ENCODE data around the gene SEC31A.
"Not testable (repeated sequence)": the region's sequence is repeated elsewhere in the genome, so short reads cannot be mapped to it uniquely, and the experiment has no call there.

SEC31A gene

DNA sequence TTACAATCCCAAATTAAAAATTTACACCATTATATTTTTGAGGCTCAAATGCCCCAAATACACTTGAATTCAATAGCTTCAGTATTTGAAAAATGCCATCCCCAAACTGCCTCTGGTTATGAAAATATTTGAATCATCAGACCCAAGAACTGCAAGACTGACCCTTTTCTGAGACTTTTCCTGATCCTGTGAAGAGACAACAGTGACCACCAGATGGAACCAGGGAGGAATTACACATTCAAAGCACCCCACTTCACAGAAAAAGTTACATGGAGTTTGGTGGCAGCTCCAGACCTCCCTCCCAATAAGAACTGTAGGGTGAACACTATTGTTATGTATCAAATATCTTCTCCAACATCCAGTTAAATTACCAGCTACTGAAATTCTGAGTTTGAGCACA, 48.4 kb downstream of the SEC31A start:
- no peak overlapping the region for H3K4me3 ChIP-seq (replicated peaks; ENCODE audit: low read depth, low read length)
- peaks cover 16% of the 10 kb centered on the region for H3K36me3 ChIP-seq (ENCODE audit: control insufficient read depth, insufficient read depth, low read length)
- TF ChIP-seq, protein P1, sequence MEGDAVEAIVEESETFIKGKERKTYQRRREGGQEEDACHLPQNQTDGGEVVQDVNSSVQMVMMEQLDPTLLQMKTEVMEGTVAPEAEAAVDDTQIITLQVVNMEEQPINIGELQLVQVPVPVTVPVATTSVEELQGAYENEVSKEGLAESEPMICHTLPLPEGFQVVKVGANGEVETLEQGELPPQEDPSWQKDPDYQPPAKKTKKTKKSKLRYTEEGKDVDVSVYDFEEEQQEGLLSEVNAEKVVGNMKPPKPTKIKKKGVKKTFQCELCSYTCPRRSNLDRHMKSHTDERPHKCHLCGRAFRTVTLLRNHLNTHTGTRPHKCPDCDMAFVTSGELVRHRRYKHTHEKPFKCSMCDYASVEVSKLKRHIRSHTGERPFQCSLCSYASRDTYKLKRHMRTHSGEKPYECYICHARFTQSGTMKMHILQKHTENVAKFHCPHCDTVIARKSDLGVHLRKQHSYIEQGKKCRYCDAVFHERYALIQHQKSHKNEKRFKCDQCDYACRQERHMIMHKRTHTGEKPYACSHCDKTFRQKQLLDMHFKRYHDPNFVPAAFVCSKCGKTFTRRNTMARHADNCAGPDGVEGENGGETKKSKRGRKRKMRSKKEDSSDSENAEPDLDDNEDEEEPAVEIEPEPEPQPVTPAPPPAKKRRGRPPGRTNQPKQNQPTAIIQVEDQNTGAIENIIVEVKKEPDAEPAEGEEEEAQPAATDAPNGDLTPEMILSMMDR (IDR thresholded peaks at IDR 0.05; ENCODE audit: insufficient read depth, low read length, poor library complexity, severe bottlenecking): peak; percentile 7
- no peaks in the 10 kb centered on the region for H3K27me3 ChIP-seq (replicated peaks; ENCODE audit: control insufficient read depth, insufficient read depth, low read length)
- DNase-seq (ENCODE audit: extremely low read depth, insufficient read length): no peak

DNA sequence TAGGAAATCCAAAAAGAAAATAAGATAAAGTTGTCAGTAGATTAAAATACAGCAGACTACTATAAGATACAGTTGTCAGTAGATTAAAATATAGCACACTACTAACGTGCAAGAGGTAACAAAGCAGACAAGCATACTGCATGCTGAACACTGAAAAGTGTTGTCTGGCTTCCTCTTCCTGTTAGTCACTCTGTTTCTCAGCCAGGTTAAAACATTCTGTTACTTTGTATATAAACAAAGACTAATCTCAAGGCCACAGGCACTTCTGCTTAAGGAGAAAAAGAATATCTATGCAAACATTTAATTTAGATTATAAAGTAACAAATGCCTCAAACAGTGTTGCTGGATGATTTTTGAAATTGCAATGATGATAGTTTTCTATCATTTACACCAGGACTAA, 51.3 kb downstream of the SEC31A start:
- TF ChIP-seq, protein P1 (IDR thresholded peaks at IDR 0.05; ENCODE audit: insufficient read depth, low read length, poor library complexity, severe bottlenecking): no peak
- no peak overlapping the region for H3K4me3 ChIP-seq (replicated peaks; ENCODE audit: low read depth, low read length)
- H3K36me3 ChIP-seq (ENCODE audit: control insufficient read depth, insufficient read depth, low read length): peaks cover 13% of the 10 kb centered on the region
- no peaks in the 10 kb centered on the region for H3K27me3 ChIP-seq (replicated peaks; ENCODE audit: control insufficient read depth, insufficient read depth, low read length)
- no peak for DNase-seq (ENCODE audit: extremely low read depth, insufficient read length)

DNA sequence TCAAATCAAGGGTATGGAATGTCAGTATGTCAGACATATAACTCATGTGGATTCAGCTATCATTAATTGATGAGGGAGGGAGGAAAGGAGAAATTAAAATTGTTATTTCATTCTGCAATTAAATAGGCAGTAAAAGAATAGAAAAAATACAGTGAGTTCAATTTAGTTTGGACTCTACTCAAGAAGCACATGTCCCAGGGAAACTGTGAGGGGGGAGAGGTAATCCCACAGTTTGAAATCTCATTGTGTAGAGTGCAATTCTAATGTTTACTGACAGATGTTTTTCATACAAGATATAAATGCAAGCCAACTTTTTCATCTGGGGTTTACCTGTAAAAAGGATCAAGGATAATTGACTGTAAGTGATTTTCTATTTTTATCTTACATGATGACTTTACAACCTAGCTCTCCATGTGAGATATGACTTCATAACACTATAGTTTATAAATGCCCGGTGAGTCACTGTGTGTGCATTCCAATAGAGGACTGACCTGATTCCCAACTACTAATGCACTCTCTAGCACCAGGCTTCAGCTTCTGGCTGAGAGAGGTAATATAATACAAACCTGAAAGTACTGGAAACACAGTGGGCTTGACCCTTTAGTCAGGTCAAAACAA, 57.1 kb downstream of the SEC31A start:
- peaks cover 3% of the 10 kb centered on the region for H3K36me3 ChIP-seq (ENCODE audit: control insufficient read depth, insufficient read depth, low read length)
- no peak for DNase-seq (ENCODE audit: extremely low read depth, insufficient read length)
- H3K4me3 ChIP-seq (replicated peaks; ENCODE audit: low read depth, low read length): no peak overlapping the region
- TF ChIP-seq, protein P1 (IDR thresholded peaks at IDR 0.05; ENCODE audit: insufficient read depth, low read length, poor library complexity, severe bottlenecking): no peak
- no peaks in the 10 kb centered on the region for H3K27me3 ChIP-seq (replicated peaks; ENCODE audit: control insufficient read depth, insufficient read depth, low read length)

DNA sequence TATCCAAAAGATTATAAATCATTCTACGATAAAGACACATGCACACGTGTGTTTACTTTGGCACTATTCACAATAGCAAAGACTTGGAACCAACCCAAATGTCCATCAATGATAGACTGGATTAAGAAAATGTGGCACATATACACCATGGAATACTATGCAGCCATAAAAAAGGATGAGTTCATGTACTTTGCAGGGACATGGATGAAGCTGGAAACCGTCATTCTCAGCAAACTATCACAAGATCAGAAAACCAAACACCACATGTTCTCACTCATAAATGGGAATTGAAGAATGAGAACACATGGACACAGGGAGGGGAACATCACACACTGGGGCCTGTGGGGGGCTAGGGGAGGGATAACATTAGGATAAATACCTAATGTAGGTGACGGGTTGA, 57.9 kb downstream of the SEC31A start:
- not testable (repeated sequence) for H3K36me3 ChIP-seq (ENCODE audit: control insufficient read depth, insufficient read depth, low read length); H3K27me3 ChIP-seq (replicated peaks; ENCODE audit: control insufficient read depth, insufficient read depth, low read length); H3K4me3 ChIP-seq (replicated peaks; ENCODE audit: low read depth, low read length); DNase-seq (ENCODE audit: extremely low read depth, insufficient read length)

GRCh38 chr4:82825425-82825824, 65.5 kb downstream of the SEC31A start:
- Histone ChIP-seq H3K36me3 (ENCODE audit: control insufficient read depth, insufficient read depth, low read length) (peaks cover 3% of the 10 kb centered on the region), H3K27me3 (replicated peaks; ENCODE audit: control insufficient read depth, insufficient read depth, low read length) (no peaks in the 10 kb centered on the region), H3K4me3 (replicated peaks; ENCODE audit: low read depth, low read length) (no peak overlapping the region)
- TF ChIP-seq, protein P1 (IDR thresholded peaks at IDR 0.05; ENCODE audit: insufficient read depth, low read length, poor library complexity, severe bottlenecking): no peak
- DNase-seq (ENCODE audit: extremely low read depth, insufficient read length): no peak

GRCh38 chr4:82823062-82823461, 67.9 kb downstream of the SEC31A start:
- TF ChIP-seq, protein P1 (IDR thresholded peaks at IDR 0.05; ENCODE audit: insufficient read depth, low read length, poor library complexity, severe bottlenecking): no peak
- H3K36me3 ChIP-seq (ENCODE audit: control insufficient read depth, insufficient read depth, low read length): peaks cover 7% of the 10 kb centered on the region
- no peak for DNase-seq (ENCODE audit: extremely low read depth, insufficient read length)
- H3K27me3 ChIP-seq (replicated peaks; ENCODE audit: control insufficient read depth, insufficient read depth, low read length): no peaks in the 10 kb centered on the region
- H3K4me3 ChIP-seq (replicated peaks; ENCODE audit: low read depth, low read length): no peak overlapping the region

Measured in GM06990 (cell line).